ENCODE results near the gene ETV1.

Gene ETV1

GRCh38 chr7:13911909-13912308 lies 77.6 kb downstream of the ETV1 start:
- ChIA-PET POLR2A (no interaction called here), CTCF (no interaction called here)
- TF ChIP-seq TARDBP (IDR thresholded peaks at IDR 0.05), result no peak
- TF ChIP-seq ARNT (IDR thresholded peaks at IDR 0.05), result no peak
- no peak for TF ChIP-seq FOXK2 (IDR thresholded peaks at IDR 0.05)
- TF ChIP-seq PKNOX1 (IDR thresholded peaks at IDR 0.05), result no peak
- no peak for TF ChIP-seq ELF4 (IDR thresholded peaks at IDR 0.05)
- TF ChIP-seq FOXA1 (IDR thresholded peaks at IDR 0.05), result no peak
- no peak for TF ChIP-seq SUZ12 (IDR thresholded peaks at IDR 0.05)
- DNase-seq (ENCODE audit: extremely low spot score), result no peak

GRCh38 chr7:13910805-13911551 lies 78.5 kb downstream of the ETV1 start:
- DNase-seq (ENCODE audit: extremely low spot score), result no peak
- POLR2A ChIA-PET, result no interaction called here
- TF ChIP-seq CTBP1 (IDR thresholded peaks at IDR 0.05; ENCODE audit: borderline replicate concordance), result no peak
- TF ChIP-seq SUZ12 (IDR thresholded peaks at IDR 0.05), result no peak
- no peak for TF ChIP-seq SP1 (IDR thresholded peaks at IDR 0.05)
- TF ChIP-seq ARNT (IDR thresholded peaks at IDR 0.05), result no peak
- TF ChIP-seq BHLHE40 (IDR thresholded peaks at IDR 0.05; ENCODE audit: borderline replicate concordance), result no peak
- TF ChIP-seq FOXM1 (IDR thresholded peaks at IDR 0.05; ENCODE audit: borderline replicate concordance), result no peak
- no peak for TF ChIP-seq L3MBTL2 (conservative IDR thresholded peaks at IDR 0.05)
- TF ChIP-seq NFRKB (IDR thresholded peaks at IDR 0.05), result no peak
- no peak for TF ChIP-seq FOXA1 (IDR thresholded peaks at IDR 0.05)
- TF ChIP-seq HDGF (IDR thresholded peaks at IDR 0.05; ENCODE audit: borderline replicate concordance), result no peak
- no peak for TF ChIP-seq FOXK2 (IDR thresholded peaks at IDR 0.05)
- TF ChIP-seq LEF1 (IDR thresholded peaks at IDR 0.05; ENCODE audit: borderline replicate concordance), result no peak
- TF ChIP-seq TARDBP (IDR thresholded peaks at IDR 0.05), result no peak
- no peak for TF ChIP-seq PKNOX1 (IDR thresholded peaks at IDR 0.05)
- CTCF ChIA-PET, result no interaction called here

- POLR2A ChIA-PET, result interaction anchor here (1.0 to 1.8 kb wide), 2 partner anchors 8 to 81 kb away, joined by 3 to 4 read pairs; partner anchors contain the start of gene ETV1
- no peak for DNase-seq (ENCODE audit: extremely low spot score)
- CTCF ChIA-PET, result no interaction called here
- TF ChIP-seq SP1 (IDR thresholded peaks at IDR 0.05), result no peak
- TF ChIP-seq BHLHE40 (IDR thresholded peaks at IDR 0.05; ENCODE audit: borderline replicate concordance), result peak; percentile 40; the same call in 1 of the 2 replicates
- TF ChIP-seq ZNF384 (IDR thresholded peaks at IDR 0.05), result peak; percentile 79; the same call in 1 of the 2 replicates
- no peak for TF ChIP-seq CTBP1 (IDR thresholded peaks at IDR 0.05; ENCODE audit: borderline replicate concordance)
- 0 out of 2 replicates have a peak, but pooled peaks have one; percentile 17 for TF ChIP-seq L3MBTL2 (conservative IDR thresholded peaks at IDR 0.05)
- TF ChIP-seq TARDBP (IDR thresholded peaks at IDR 0.05), result no peak
- no peak for TF ChIP-seq FOXM1 (IDR thresholded peaks at IDR 0.05; ENCODE audit: borderline replicate concordance)
Measured at GRCh38 chr7:13908667-13909397, 80.6 kb downstream of the ETV1 start.

GRCh38 chr7:13907831-13908230 lies 81.6 kb downstream of the ETV1 start:
- CTCF ChIA-PET, result interaction anchor here (0.6 kb wide), 1 partner anchor 15 kb away, joined by 3 read pairs; no protein-coding TSS in a partner anchor
- POLR2A ChIA-PET, result interaction anchor here (1.0 to 1.8 kb wide), 2 partner anchors 9 to 82 kb away, joined by 3 to 4 read pairs; partner anchors contain the start of gene ETV1
- DNase-seq (ENCODE audit: extremely low spot score), result no peak
- no peak for TF ChIP-seq LEF1 (IDR thresholded peaks at IDR 0.05; ENCODE audit: borderline replicate concordance)
- peak; percentile 67; the same call in 1 of the 2 replicates for TF ChIP-seq CTBP1 (IDR thresholded peaks at IDR 0.05; ENCODE audit: borderline replicate concordance)
- TF ChIP-seq ZNF384 (IDR thresholded peaks at IDR 0.05), result no peak
- peak; percentile 86 for TF ChIP-seq PKNOX1 (IDR thresholded peaks at IDR 0.05)

- no peak for TF ChIP-seq ZNF384 (IDR thresholded peaks at IDR 0.05)
- TF ChIP-seq CTBP1 (IDR thresholded peaks at IDR 0.05; ENCODE audit: borderline replicate concordance), result no peak
- TF ChIP-seq L3MBTL2 (conservative IDR thresholded peaks at IDR 0.05), result no peak
- no peak for TF ChIP-seq HDGF (IDR thresholded peaks at IDR 0.05; ENCODE audit: borderline replicate concordance)
- no peak for TF ChIP-seq PKNOX1 (IDR thresholded peaks at IDR 0.05)
- no peak for TF ChIP-seq BHLHE40 (IDR thresholded peaks at IDR 0.05; ENCODE audit: borderline replicate concordance)
- TF ChIP-seq FOXA1 (IDR thresholded peaks at IDR 0.05), result no peak
- no peak for TF ChIP-seq TARDBP (IDR thresholded peaks at IDR 0.05)
- no peak for TF ChIP-seq ARNT (IDR thresholded peaks at IDR 0.05)
- TF ChIP-seq FOXK2 (IDR thresholded peaks at IDR 0.05), result no peak
- ChIA-PET CTCF (no interaction called here), POLR2A (no interaction called here)
- no peak for DNase-seq (ENCODE audit: extremely low spot score)
Measured at GRCh38 chr7:13904689-13905088, 84.8 kb downstream of the ETV1 start.
